ENCODE measurements around the gene FUT2. TPM values are rescaled to one million over a fixed set of nuclear protein-coding genes. Genes with fewer than 3 reads are reported as not detected.

FUT2 gene
- total RNA-seq (2014; rRNA removed; shearing (Covaris generic)) (not detected in 2 replicates), polyA plus RNA-seq (2016; fragmentation: Nextera tagmentation; extraction: Ambion mirVana) (0.24 and 0.25 TPM in 2 replicates)

- peaks cover 12% of the 10 kb centered on the region; the same call in 1 of the 2 replicates for H3K4me1 ChIP-seq (ENCODE audit: insufficient read depth)
- WGBS, 2 experiments (ENCODE audit: low coverage in 1 of 2, low lambda C conversion rate in 2 of 2, missing lambda C conversion rate in 2 of 2), result 47 to 52% methylated on average over 16 of the region's 16 CpGs
- peak within 1 kb of the TSS; percentile 63 for H3K4me3 ChIP-seq
- H2AFZ ChIP-seq, result peak within 1 kb of the TSS; percentile 70
- no peaks in the 10 kb centered on the region for H3K36me3 ChIP-seq (ENCODE audit: low read depth)
- no peaks in the 10 kb centered on the region for H3K9me3 ChIP-seq (ENCODE audit: low read depth)
- peaks cover 5% of the 10 kb centered on the region; the same call in 1 of the 2 replicates for H3F3A ChIP-seq (ENCODE audit: insufficient read depth)
- H4K20me1 ChIP-seq (ENCODE audit: insufficient read depth), result no peaks in the 10 kb centered on the region
- no peak within 1 kb of the TSS for H3K27ac ChIP-seq
- no peak for DNase-seq
- TF ChIP-seq EZH2phosphoT487 (IDR thresholded peaks at IDR 0.05; ENCODE audit: insufficient read depth, low read depth) (no peak), EZH2 (IDR thresholded peaks at IDR 0.05; ENCODE audit: insufficient read depth, poor library complexity, severe bottlenecking) (no peak)
- H3K4me2 ChIP-seq (ENCODE audit: unreplicated experiment), result peak within 1 kb of the TSS; percentile 38
- no peaks in the 10 kb centered on the region for H3K9me2 ChIP-seq (ENCODE audit: insufficient read depth)
- H3K79me2 ChIP-seq (ENCODE audit: insufficient read depth), result no peaks in the 10 kb centered on the region
- H3K9ac ChIP-seq, result 0 out of 2 replicates have a peak within 1 kb of the TSS, but pooled peaks have one; percentile 9
- H3K27me3 ChIP-seq (replicated peaks; ENCODE audit: insufficient read depth), result peaks cover 8% of the 10 kb centered on the region; the same call in 1 of the 2 replicates
- in situ Hi-C loops (cut with MboI), result no loop called here
Measured at GRCh38 chr19:48695743-48696352, at the start of gene FUT2. Gene FUT2, plus strand, starts transcription at chr19:48695971. Its CDS starts 6,986 bp downstream, at chr19:48702957.

GRCh38 chr19:48646001-48646721 is 49.6 kb upstream of the FUT2 start, which contains the start of gene CA11:
Gene CA11, minus strand, starts transcription at chr19:48646187. Its CDS starts 555 bp downstream, at chr19:48645632.
- no peaks in the 10 kb centered on the region for H3K36me3 ChIP-seq (ENCODE audit: low read depth)
- WGBS, 2 experiments (ENCODE audit: low coverage in 1 of 2, low lambda C conversion rate in 2 of 2, missing lambda C conversion rate in 2 of 2), result 1 to 4% methylated on average over 13 to 33 of the region's 33 CpGs

GRCh38 chr19:48646722-48647216 is 49.0 kb upstream of the FUT2 start:
- 0 out of 2 replicates have a peak, but pooled peaks cover 17% of the 10 kb centered on the region for H3K4me1 ChIP-seq (ENCODE audit: insufficient read depth)
- no peak overlapping the region for H3K27ac ChIP-seq
- peak overlapping the region; percentile 93 for H2AFZ ChIP-seq
- peak overlapping the region; percentile 73 for H3K4me3 ChIP-seq
- H3K79me2 ChIP-seq (ENCODE audit: insufficient read depth), result no peaks in the 10 kb centered on the region
- H3K9me2 ChIP-seq (ENCODE audit: insufficient read depth), result no peaks in the 10 kb centered on the region
- WGBS, 2 experiments (ENCODE audit: low coverage in 1 of 2, low lambda C conversion rate in 2 of 2, missing lambda C conversion rate in 2 of 2), result 11 to 60% methylated on average over 2 to 10 of the region's 10 CpGs
- in situ Hi-C loops (cut with MboI), result no loop called here
- peaks cover 7% of the 10 kb centered on the region; the same call in 1 of the 2 replicates for H3F3A ChIP-seq (ENCODE audit: insufficient read depth)
- DNase-seq, result no peak
- H3K4me2 ChIP-seq (ENCODE audit: unreplicated experiment), result peak overlapping the region; percentile 96
- H3K27me3 ChIP-seq (replicated peaks; ENCODE audit: insufficient read depth), result no peaks in the 10 kb centered on the region
- H3K9ac ChIP-seq, result no peak overlapping the region
- H3K9me3 ChIP-seq (ENCODE audit: low read depth), result no peaks in the 10 kb centered on the region
- H4K20me1 ChIP-seq (ENCODE audit: insufficient read depth), result no peaks in the 10 kb centered on the region
- no peaks in the 10 kb centered on the region for H3K36me3 ChIP-seq (ENCODE audit: low read depth)
- no peak for TF ChIP-seq EZH2 (IDR thresholded peaks at IDR 0.05; ENCODE audit: insufficient read depth, poor library complexity, severe bottlenecking)
- TF ChIP-seq EZH2phosphoT487 (IDR thresholded peaks at IDR 0.05; ENCODE audit: insufficient read depth, low read depth), result no peak

More at GRCh38 chr19:48646001-48646721, 49.6 kb upstream of the FUT2 start, which contains the start of gene CA11:
- no peak for TF ChIP-seq EZH2 (IDR thresholded peaks at IDR 0.05; ENCODE audit: insufficient read depth, poor library complexity, severe bottlenecking)
- no peak for TF ChIP-seq EZH2phosphoT487 (IDR thresholded peaks at IDR 0.05; ENCODE audit: insufficient read depth, low read depth)
- Histone ChIP-seq H3K4me1 (ENCODE audit: insufficient read depth) (0 out of 2 replicates have a peak, but pooled peaks cover 17% of the 10 kb centered on the region), H3K9me3 (ENCODE audit: low read depth) (no peaks in the 10 kb centered on the region), H4K20me1 (ENCODE audit: insufficient read depth) (no peaks in the 10 kb centered on the region), H3K4me3 (peak within 1 kb of the TSS; percentile 73), H3K9ac (peak within 1 kb of the TSS; percentile 27), H3K79me2 (ENCODE audit: insufficient read depth) (no peaks in the 10 kb centered on the region), H3K27me3 (replicated peaks; ENCODE audit: insufficient read depth) (no peaks in the 10 kb centered on the region), H3K27ac (no peak within 1 kb of the TSS), H2AFZ (peak within 1 kb of the TSS; percentile 93), H3K9me2 (ENCODE audit: insufficient read depth) (no peaks in the 10 kb centered on the region), H3F3A (ENCODE audit: insufficient read depth) (peaks cover 7% of the 10 kb centered on the region; the same call in 1 of the 2 replicates), H3K4me2 (ENCODE audit: unreplicated experiment) (peak within 1 kb of the TSS; percentile 96)
- DNase-seq, result peak; percentile 87
- in situ Hi-C loops (cut with MboI), result no loop called here

- no peaks in the 10 kb centered on the region for H3K9me2 ChIP-seq (ENCODE audit: insufficient read depth)
- H3K4me1 ChIP-seq (ENCODE audit: insufficient read depth), result 0 out of 2 replicates have a peak, but pooled peaks cover 17% of the 10 kb centered on the region
- H3K36me3 ChIP-seq (ENCODE audit: low read depth), result no peaks in the 10 kb centered on the region
- no peak overlapping the region for H2AFZ ChIP-seq
- H3F3A ChIP-seq (ENCODE audit: insufficient read depth), result peaks cover 7% of the 10 kb centered on the region; the same call in 1 of the 2 replicates
- H3K9me3 ChIP-seq (ENCODE audit: low read depth), result no peaks in the 10 kb centered on the region
- TF ChIP-seq EZH2phosphoT487 (IDR thresholded peaks at IDR 0.05; ENCODE audit: insufficient read depth, low read depth) (no peak), EZH2 (IDR thresholded peaks at IDR 0.05; ENCODE audit: insufficient read depth, poor library complexity, severe bottlenecking) (no peak)
- DNase-seq, result no peak
- in situ Hi-C loops (cut with MboI), result no loop called here
- no peak overlapping the region for H3K4me3 ChIP-seq
- no peak overlapping the region for H3K4me2 ChIP-seq (ENCODE audit: unreplicated experiment)
- no peak overlapping the region for H3K27ac ChIP-seq
- no peaks in the 10 kb centered on the region for H4K20me1 ChIP-seq (ENCODE audit: insufficient read depth)
- WGBS, 2 experiments (ENCODE audit: low coverage in 1 of 2, low lambda C conversion rate in 2 of 2, missing lambda C conversion rate in 2 of 2), result 89 to 98% methylated on average over 2 of the region's 2 CpGs
- no peaks in the 10 kb centered on the region for H3K27me3 ChIP-seq (replicated peaks; ENCODE audit: insufficient read depth)
- H3K79me2 ChIP-seq (ENCODE audit: insufficient read depth), result no peaks in the 10 kb centered on the region
- no peak overlapping the region for H3K9ac ChIP-seq
Measured at GRCh38 chr19:48648134-48648533, 47.6 kb upstream of the FUT2 start.
